Liver (tissue), 9 donors: ENCODE results near the gene TPSD1. TPM values are rescaled to one million over a fixed set of nuclear protein-coding genes. Genes with fewer than 3 reads are reported as not detected.

ENCODE experiments used
- DNase-seq: peaks from one replicate; pipeline ENCODE4 v3.0.0-alpha.2; 2017; ENCODE audit warnings: low spot score
- H3K27ac ChIP-seq, 2 donors: one replicate each; pipeline ENCODE4 v1.7.0; 2013; ENCODE audit warnings: inconsistent platforms in 2 of 2, low read length in 2 of 2, control low read depth in 1 of 2, low read depth in 1 of 2, mild to moderate bottlenecking in 1 of 2
- H3K27me3 ChIP-seq, 4 donors: one replicate each; pipeline versions ENCODE4 v1.6.1 to v1.7.0; 2013; ENCODE audit warnings: low read length in 3 of 4, inconsistent platforms in 1 of 4, mild to moderate bottlenecking in 1 of 4, moderate library complexity in 1 of 4; ENCODE audit not compliant: control insufficient read depth in 4 of 4, insufficient read depth in 4 of 4
- H3K36me3 ChIP-seq, 4 donors: one replicate each; pipeline versions ENCODE4 v1.6.1 to v1.7.0; 2013; ENCODE audit warnings: low read length in 3 of 4, mild to moderate bottlenecking in 3 of 4, low read depth in 1 of 4, moderate library complexity in 1 of 4; ENCODE audit not compliant: control insufficient read depth in 4 of 4, insufficient read depth in 3 of 4
- H3K4me1 ChIP-seq, 4 donors: one replicate each; pipeline versions ENCODE4 v1.6.1 to v1.7.0; 2013; ENCODE audit warnings: low read length in 3 of 4, mild to moderate bottlenecking in 3 of 4, moderate library complexity in 1 of 4; ENCODE audit not compliant: control insufficient read depth in 4 of 4, insufficient read depth in 4 of 4
- H3K4me3 ChIP-seq, 3 donors: one replicate each; pipeline versions ENCODE4 v1.6.1 to v1.7.0; 2013; ENCODE audit warnings: low read length in 3 of 3, control low read depth in 1 of 3, low read depth in 1 of 3, mild to moderate bottlenecking in 1 of 3
- H3K9ac ChIP-seq, 2 donors: one replicate each; pipeline ENCODE4 v1.7.0; 2013; ENCODE audit warnings: low read length in 2 of 2, mild to moderate bottlenecking in 2 of 2, moderate library complexity in 2 of 2, control low read depth in 1 of 2, low read depth in 1 of 2
- H3K9me3 ChIP-seq, 4 donors: one replicate each; pipeline versions ENCODE4 v1.6.1 to v1.7.0; 2013; ENCODE audit warnings: low read length in 3 of 4; ENCODE audit not compliant: control insufficient read depth in 4 of 4
- EGR1 ChIP-seq, 2 donors: IDR thresholded peaks; 2 replicates each; pipeline ENCODE4 v1.6.1; 2016 to 2018; ENCODE audit warnings: antibody characterized with exemption in 2 of 2, low read depth in 2 of 2
- FOXA1 ChIP-seq: IDR thresholded peaks from 2 replicates; pipeline ENCODE4 v1.6.1; 2016; ENCODE audit warnings: antibody characterized with exemption
- FOXA2 ChIP-seq: IDR thresholded peaks from 2 replicates; pipeline ENCODE4 v1.6.1; 2016; ENCODE audit warnings: antibody characterized with exemption
- GABPA ChIP-seq, 2 donors: IDR thresholded peaks in 1 of 2; conservative IDR thresholded peaks in 1 of 2; 2 replicates each; pipeline ENCODE4 v1.6.1; 2016; ENCODE audit warnings: antibody characterized with exemption in 2 of 2, mild to moderate bottlenecking in 1 of 2, moderate library complexity in 1 of 2
- HNF4G ChIP-seq: IDR thresholded peaks from 2 replicates; pipeline ENCODE4 v1.6.1; 2016; ENCODE audit warnings: antibody characterized with exemption
- NR2F2 ChIP-seq: IDR thresholded peaks from 2 replicates; pipeline ENCODE4 v1.6.1; 2016; ENCODE audit warnings: antibody characterized with exemption
- RAD21 ChIP-seq, 2 donors: IDR thresholded peaks; 2 replicates each; pipeline ENCODE4 v1.6.1; 2016; ENCODE audit warnings: antibody characterized with exemption in 2 of 2, mild to moderate bottlenecking in 2 of 2
- REST ChIP-seq: IDR thresholded peaks from 2 replicates; pipeline ENCODE4 v1.6.1; 2016; ENCODE audit warnings: antibody characterized with exemption, mild to moderate bottlenecking
- RXRA ChIP-seq, 2 donors: IDR thresholded peaks; 2 replicates each; pipeline ENCODE4 v1.6.1; 2017 to 2018; ENCODE audit warnings: antibody characterized with exemption in 2 of 2, mild to moderate bottlenecking in 1 of 2
- TAF1 ChIP-seq: conservative IDR thresholded peaks from 2 replicates; pipeline ENCODE4 v1.6.1; 2016; ENCODE audit warnings: antibody characterized with exemption, mild to moderate bottlenecking
- YY1 ChIP-seq: IDR thresholded peaks from 2 replicates; pipeline ENCODE4 v1.6.1; 2016; ENCODE audit warnings: antibody characterized with exemption, mild to moderate bottlenecking
- WGBS: extraction: QIAGEN DNeasy Blood & Tissue Kit; methylation state at CpG from one replicate; pipeline ENCODE4 v1.1.7; 2013; 5-methylcytosine and 5-hydroxymethylcytosine counted together
- polyA plus RNA-seq, 2 donors: library from polyadenylated mRNA; stranded (reverse) in 1 of 2; unstranded in 1 of 2; fragments of 200-250 nt in 1 of 2; fragments of >200 nt in 1 of 2; fragmentation: Nextera tagmentation in 1 of 2; extraction: Ambion mirVana in 1 of 2; gene quantifications; one replicate each; pipeline versions ENCODE4 v1.2.1 to v1.2.3, GENCODE V29; 2013 to 2015
- total RNA-seq, 2 donors: library from RNA; depleted of rRNA; stranded (reverse); fragments of >200 nt; gene quantifications; one replicate each; pipeline ENCODE4 v1.2.3, GENCODE V29; 2014
- TF ChIP-seq, protein P1 (sequence below): IDR thresholded peaks from 2 replicates; pipeline ENCODE4 v1.6.1; 2016; ENCODE audit warnings: antibody characterized with exemption
- TF ChIP-seq, protein P2 (sequence below): IDR thresholded peaks from 2 replicates; pipeline ENCODE4 v1.6.1; 2016; ENCODE audit warnings: antibody characterized with exemption
- TF ChIP-seq, protein P3 (sequence below): fragments of 150-350 bp; IDR thresholded peaks from 2 replicates; pipeline ENCODE4 v1.5.1; 2017; ENCODE audit warnings: improper control_type of control experiment, low read depth, low read length; ENCODE audit not compliant: missing input control
- TF ChIP-seq, protein P4 (sequence below): IDR thresholded peaks from 2 replicates; pipeline ENCODE4 v1.6.1; 2016; ENCODE audit warnings: antibody characterized with exemption
- donor health status: healthy.
- donor health status: healthy.
- donor health status: healthy.
- donor health status: healthy.
- donor health status: healthy.

Gene TPSD1
- total and polyA plus RNA-seq, 4 donors, result 0.28 to 0.40 TPM; not detected in 2

- DNase-seq, result no peak
- peaks cover 0 to 3% (median 0%) of the 10 kb centered on the region in 4 donors for H3K27me3 ChIP-seq
- H3K4me1 ChIP-seq, result no peaks in the 10 kb centered on the region
- no peaks in the 10 kb centered on the region for H3K36me3 ChIP-seq
- no peaks in the 10 kb centered on the region for H3K9me3 ChIP-seq
- WGBS, result 92% methylated on average over 7 of the region's 7 CpGs
- no peak overlapping the region for H3K27ac ChIP-seq
- H3K4me3 ChIP-seq, result no peak overlapping the region
- no peak overlapping the region for H3K9ac ChIP-seq
- TF ChIP-seq FOXA1, result no peak
- TF ChIP-seq, protein P1, sequence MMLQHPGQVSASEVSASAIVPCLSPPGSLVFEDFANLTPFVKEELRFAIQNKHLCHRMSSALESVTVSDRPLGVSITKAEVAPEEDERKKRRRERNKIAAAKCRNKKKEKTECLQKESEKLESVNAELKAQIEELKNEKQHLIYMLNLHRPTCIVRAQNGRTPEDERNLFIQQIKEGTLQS, result no peak
- TF ChIP-seq HNF4G, result no peak
- TF ChIP-seq TAF1, result no peak
- no peak for TF ChIP-seq GABPA (IDR thresholded peaks at IDR 0.05 in 1 of 2, conservative IDR thresholded peaks at IDR 0.05 in 1 of 2)
- TF ChIP-seq FOXA2, result no peak
- TF ChIP-seq, protein P2, sequence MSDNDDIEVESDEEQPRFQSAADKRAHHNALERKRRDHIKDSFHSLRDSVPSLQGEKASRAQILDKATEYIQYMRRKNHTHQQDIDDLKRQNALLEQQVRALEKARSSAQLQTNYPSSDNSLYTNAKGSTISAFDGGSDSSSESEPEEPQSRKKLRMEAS, result no peak
- TF ChIP-seq YY1, result no peak
- TF ChIP-seq, protein P3, sequence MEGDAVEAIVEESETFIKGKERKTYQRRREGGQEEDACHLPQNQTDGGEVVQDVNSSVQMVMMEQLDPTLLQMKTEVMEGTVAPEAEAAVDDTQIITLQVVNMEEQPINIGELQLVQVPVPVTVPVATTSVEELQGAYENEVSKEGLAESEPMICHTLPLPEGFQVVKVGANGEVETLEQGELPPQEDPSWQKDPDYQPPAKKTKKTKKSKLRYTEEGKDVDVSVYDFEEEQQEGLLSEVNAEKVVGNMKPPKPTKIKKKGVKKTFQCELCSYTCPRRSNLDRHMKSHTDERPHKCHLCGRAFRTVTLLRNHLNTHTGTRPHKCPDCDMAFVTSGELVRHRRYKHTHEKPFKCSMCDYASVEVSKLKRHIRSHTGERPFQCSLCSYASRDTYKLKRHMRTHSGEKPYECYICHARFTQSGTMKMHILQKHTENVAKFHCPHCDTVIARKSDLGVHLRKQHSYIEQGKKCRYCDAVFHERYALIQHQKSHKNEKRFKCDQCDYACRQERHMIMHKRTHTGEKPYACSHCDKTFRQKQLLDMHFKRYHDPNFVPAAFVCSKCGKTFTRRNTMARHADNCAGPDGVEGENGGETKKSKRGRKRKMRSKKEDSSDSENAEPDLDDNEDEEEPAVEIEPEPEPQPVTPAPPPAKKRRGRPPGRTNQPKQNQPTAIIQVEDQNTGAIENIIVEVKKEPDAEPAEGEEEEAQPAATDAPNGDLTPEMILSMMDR, result no peak
- TF ChIP-seq, protein P4, sequence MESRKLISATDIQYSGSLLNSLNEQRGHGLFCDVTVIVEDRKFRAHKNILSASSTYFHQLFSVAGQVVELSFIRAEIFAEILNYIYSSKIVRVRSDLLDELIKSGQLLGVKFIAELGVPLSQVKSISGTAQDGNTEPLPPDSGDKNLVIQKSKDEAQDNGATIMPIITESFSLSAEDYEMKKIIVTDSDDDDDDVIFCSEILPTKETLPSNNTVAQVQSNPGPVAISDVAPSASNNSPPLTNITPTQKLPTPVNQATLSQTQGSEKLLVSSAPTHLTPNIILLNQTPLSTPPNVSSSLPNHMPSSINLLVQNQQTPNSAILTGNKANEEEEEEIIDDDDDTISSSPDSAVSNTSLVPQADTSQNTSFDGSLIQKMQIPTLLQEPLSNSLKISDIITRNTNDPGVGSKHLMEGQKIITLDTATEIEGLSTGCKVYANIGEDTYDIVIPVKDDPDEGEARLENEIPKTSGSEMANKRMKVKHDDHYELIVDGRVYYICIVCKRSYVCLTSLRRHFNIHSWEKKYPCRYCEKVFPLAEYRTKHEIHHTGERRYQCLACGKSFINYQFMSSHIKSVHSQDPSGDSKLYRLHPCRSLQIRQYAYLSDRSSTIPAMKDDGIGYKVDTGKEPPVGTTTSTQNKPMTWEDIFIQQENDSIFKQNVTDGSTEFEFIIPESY, result no peak
- TF ChIP-seq REST, result no peak
Observed at GRCh38 chr16:1274767-1275166, 18.9 kb downstream of the TPSD1 start.

DNA sequence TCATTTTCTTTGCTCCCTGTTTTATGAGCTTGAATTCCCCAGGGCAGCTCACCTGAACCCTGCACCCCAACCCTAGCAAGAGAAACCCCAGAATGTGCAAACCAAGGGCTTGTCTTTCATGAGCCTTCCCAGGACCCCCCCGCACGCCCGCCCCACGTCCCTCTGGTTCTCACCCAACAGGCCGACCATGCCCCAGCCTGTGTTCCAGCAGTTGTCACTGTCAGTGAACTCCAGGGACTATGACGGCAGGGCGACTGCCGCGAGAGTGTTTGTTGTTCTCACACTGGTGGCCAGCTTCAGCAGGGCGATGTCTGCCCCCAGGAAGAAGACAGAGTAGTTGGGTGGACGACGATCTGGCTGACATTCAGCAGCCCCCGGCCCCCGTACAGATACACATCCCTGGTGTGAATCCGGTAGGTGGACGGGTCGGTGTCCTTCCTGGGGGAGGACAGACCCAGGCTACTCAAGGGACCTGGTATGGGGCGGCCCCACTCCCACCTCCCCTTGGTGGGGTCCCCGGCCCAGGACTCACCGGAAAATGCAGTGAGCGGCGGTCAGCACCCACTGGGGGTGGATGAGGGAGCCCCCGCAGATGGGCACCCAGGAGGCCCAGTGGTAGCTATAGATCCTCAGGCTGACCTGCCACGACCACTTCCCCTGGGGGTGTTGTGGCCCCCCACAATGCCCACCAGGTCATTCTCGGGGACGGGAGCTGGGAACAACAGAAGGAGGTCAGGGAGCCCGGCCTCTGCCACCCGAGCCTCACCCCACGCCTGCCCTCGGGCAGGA, 20.1 kb downstream of the TPSD1 start:
- peaks cover 0 to 3% (median 0%) of the 10 kb centered on the region in 4 donors for H3K27me3 ChIP-seq
- 59% methylated on average over 30 of the region's 30 CpGs for WGBS
- no peak overlapping the region for H3K9ac ChIP-seq
- H3K4me1 ChIP-seq, result no peaks in the 10 kb centered on the region
- TF ChIP-seq EGR1 (IDR thresholded peaks at IDR 0.05; ENCODE audit: low read depth in 2 of 2) (no peak), NR2F2 (no peak), YY1 (no peak), RAD21 (IDR thresholded peaks at IDR 0.05) (no peak), RXRA (IDR thresholded peaks at IDR 0.05) (no peak), REST (no peak)
- no peaks in the 10 kb centered on the region for H3K9me3 ChIP-seq
- H3K27ac ChIP-seq, result no peak overlapping the region
- DNase-seq, result no peak
- H3K4me3 ChIP-seq, result no peak overlapping the region
- no peaks in the 10 kb centered on the region for H3K36me3 ChIP-seq
